22Rv1 (cell line): ENCODE measurements around the gene PLA2G5.

ENCODE experiments used
- H3K27ac ChIP-seq: fragments of 450-650 bp; 2 replicates; pipeline ENCODE4 v1.5.1; 2017
- CTCF ChIP-seq: fragments of 450-650 bp; IDR thresholded peaks from 2 replicates; pipeline ENCODE4 v1.5.1; 2017; ENCODE audit warnings: mild to moderate bottlenecking
- ZFX ChIP-seq: fragments of 450-650 bp; IDR thresholded peaks from 2 replicates; pipeline ENCODE4 v1.6.1; 2017; ENCODE audit warnings: antibody characterized with exemption, borderline replicate concordance

The PLA2G5 gene

GRCh38 chr1:20075345-20075744 lies 5.4 kb downstream of the PLA2G5 start:
- no peak for TF ChIP-seq ZFX
- no peak for TF ChIP-seq CTCF
- no peak overlapping the region for H3K27ac ChIP-seq

GRCh38 chr1:20076223-20076622 lies 6.2 kb downstream of the PLA2G5 start:
- no peak for TF ChIP-seq ZFX
- TF ChIP-seq CTCF, result no peak
- no peak overlapping the region for H3K27ac ChIP-seq

GRCh38 chr1:20076710-20077461 lies 6.9 kb downstream of the PLA2G5 start:
- no peak for TF ChIP-seq CTCF
- TF ChIP-seq ZFX, result no peak

GRCh38 chr1:20078171-20078651 lies 8.2 kb downstream of the PLA2G5 start:
- TF ChIP-seq CTCF (no peak), ZFX (no peak)
- no peak overlapping the region for H3K27ac ChIP-seq

More at GRCh38 chr1:20076710-20077461, 6.9 kb downstream of the PLA2G5 start:
- H3K27ac ChIP-seq, result no peak overlapping the region

GRCh38 chr1:20078711-20079110 lies 8.7 kb downstream of the PLA2G5 start:
- H3K27ac ChIP-seq, result no peak overlapping the region
- TF ChIP-seq ZFX (no peak), CTCF (no peak)

- no peak for TF ChIP-seq ZFX
- TF ChIP-seq CTCF, result no peak
- H3K27ac ChIP-seq, result no peak overlapping the region
Observed at GRCh38 chr1:20079661-20080305, 9.8 kb downstream of the PLA2G5 start.
